Measurements from ENCODE around the gene MFAP3L.

Gene MFAP3L

GRCh38 chr4:170022211-170022610 is 4.0 kb downstream of the MFAP3L start:
- DNase-seq (ENCODE audit: low read depth, low spot score): no peak

DNA sequence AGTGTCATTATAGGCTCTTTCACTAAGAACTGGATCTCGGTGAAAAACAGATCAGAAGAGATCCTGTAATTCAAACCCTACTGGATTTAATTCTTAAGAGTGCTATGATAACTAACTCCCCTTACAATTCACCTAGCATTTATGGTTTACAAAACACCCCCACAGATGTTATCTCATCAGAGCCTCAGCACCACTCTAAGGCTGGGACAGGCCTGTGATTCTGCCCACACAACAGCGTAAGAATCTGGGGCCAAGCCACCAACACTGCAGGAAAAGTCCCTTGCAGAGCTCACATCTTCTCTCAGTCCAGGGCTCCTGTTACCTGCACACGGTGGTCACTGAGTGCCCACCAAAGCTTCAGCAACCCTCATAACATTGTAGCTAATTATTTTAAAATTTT is 8.9 kb downstream of the MFAP3L start:
- no peak for DNase-seq (ENCODE audit: low read depth, low spot score)

DNA sequence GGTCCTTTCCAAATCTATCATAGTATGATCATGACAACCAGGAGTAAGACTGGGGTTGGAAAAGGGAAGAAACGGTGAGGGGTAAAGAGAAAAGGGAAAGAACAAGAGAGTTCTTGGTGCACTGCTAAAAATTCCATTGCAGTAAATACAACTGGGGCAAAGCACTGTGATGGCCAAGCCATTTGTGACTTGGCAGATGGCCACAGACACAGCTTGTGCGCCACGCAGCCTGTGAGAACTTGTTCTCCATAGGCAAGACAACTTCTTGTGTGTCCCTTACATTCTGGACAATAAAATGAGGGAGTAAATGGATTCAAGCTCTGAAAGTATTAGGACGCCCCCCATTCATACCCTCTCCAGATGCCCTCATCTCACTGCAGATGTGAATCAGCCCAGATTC is 10.9 kb downstream of the MFAP3L start:
- DNase-seq (ENCODE audit: low read depth, low spot score): no peak

GRCh38 chr4:170014359-170015011 is 11.7 kb downstream of the MFAP3L start:
- no peak for DNase-seq (ENCODE audit: low read depth, low spot score)

GRCh38 chr4:170012629-170012958 is 13.6 kb downstream of the MFAP3L start:
- no peak for DNase-seq (ENCODE audit: low read depth, low spot score)

GRCh38 chr4:170011921-170012628 is 14.1 kb downstream of the MFAP3L start:
- no peak for DNase-seq (ENCODE audit: low read depth, low spot score)

GRCh38 chr4:170009291-170009690 is 16.9 kb downstream of the MFAP3L start:
- DNase-seq (ENCODE audit: low read depth, low spot score): no peak

GRCh38 chr4:170008801-170009200 is 17.4 kb downstream of the MFAP3L start:
- no peak for DNase-seq (ENCODE audit: low read depth, low spot score)

- DNase-seq (ENCODE audit: low read depth, low spot score): no peak
These were observed 17.8 kb downstream of the MFAP3L start for GRCh38 chr4:170008371-170008770.

- DNase-seq (ENCODE audit: low read depth, low spot score): no peak
These were observed 19.1 kb downstream of the MFAP3L start for GRCh38 chr4:170007113-170007512.

DNA sequence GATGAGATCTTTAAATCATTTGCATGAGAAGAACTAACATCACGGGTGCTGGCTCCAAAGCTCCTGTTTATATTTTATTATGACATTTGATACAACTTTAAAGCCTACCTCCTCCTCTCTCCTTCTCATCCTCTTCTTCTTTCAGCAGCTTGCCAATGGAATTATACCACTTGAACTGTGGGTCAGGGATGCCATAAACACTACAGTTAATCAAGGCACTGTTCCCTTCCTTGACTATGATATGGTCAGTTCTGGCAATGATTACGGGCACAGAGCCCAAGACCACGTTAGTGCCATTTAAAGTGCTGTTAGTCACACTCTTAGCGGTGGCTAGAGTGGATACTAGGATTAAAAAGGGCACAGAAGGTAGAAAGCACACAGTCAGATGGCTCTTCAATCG is 20.7 kb downstream of the MFAP3L start:
- DNase-seq (ENCODE audit: low read depth, low spot score): no peak

DNA sequence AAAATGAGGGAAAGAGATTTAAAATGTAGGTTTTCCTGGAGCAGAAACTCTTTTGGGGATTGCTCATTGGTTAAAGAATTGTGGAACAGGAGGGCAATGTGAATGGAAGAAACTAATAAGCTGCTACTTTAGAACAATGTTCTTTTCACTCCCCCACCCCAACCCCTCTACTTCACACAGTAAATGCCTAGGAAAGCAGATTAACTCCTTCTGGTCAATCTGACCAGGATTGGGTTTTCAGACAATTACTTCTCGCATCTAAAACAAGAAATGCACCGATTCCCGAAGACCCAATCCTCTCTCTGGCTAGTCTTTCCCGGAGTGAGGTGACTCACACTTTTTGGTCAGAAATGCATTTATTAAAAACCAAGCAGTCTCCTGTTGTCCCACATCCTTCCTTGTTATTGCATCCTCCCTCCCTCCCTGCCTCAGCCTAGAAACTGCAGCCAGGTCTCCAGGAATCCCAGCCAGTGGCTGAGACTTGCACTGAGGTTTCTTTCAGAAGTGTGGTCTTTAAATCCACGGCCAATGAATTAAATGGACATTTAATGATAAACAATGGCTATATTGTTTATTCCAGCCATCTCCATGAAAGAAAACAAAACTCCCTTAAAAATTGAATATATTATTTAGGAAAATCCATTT is 21.4 kb downstream of the MFAP3L start:
- no peak for DNase-seq (ENCODE audit: low read depth, low spot score)

DNA sequence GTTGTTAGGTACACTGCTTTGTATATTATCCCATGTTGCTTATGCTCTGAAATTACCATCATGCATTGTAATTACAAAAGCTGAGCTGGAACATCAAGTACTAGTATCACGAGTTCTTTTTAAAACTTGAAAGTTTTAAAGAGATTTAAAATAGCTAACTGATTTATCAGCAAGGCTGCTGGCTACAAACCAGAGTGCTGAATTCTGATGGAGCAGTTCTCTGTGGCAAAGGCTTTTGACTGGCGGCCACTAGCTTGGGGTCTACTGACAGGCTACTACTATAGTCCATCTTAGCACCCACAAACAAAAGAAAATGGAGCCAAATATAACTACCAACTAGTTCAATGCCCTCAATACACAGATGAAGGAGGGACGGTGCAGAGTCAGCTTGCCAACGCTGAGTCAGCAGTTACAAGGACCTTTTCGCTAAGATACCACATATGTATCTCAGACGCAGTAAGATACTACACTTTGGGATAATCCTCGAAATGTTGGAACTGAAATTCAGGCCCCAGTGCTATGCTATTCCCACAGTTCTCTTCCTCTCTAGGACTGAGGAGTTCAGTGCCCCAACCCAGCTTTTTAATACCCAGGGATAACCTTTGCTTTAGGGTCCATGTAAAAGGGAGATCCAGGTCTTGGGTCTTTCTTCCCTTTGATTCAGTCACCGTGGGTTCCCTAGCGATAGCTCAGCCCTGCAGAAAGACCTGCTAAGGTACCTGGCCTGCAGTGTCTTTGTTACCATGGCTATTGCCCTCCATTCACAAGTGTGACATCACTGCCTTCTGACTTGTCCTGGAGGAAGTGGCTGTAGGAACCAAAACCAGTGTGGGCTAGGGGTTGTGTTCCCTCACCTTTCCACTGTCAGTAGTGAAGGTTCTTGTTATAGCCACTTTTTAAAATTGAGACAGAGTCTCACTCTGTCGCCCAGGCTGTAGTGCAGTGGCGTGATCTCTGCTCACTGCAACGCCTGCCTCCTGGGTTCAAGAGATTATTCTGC is 22.8 kb downstream of the MFAP3L start:
- DNase-seq (ENCODE audit: low read depth, low spot score): no peak

- DNase-seq (ENCODE audit: low read depth, low spot score): no peak
These were observed 24.4 kb downstream of the MFAP3L start for GRCh38 chr4:170001745-170002267.

- no peak for DNase-seq (ENCODE audit: low read depth, low spot score)
These were observed 25.0 kb downstream of the MFAP3L start for GRCh38 chr4:170001011-170001744.

- DNase-seq (ENCODE audit: low read depth, low spot score): no peak
These were observed 26.3 kb downstream of the MFAP3L start for GRCh38 chr4:169999923-170000322.

GRCh38 chr4:169998981-169999380 is 27.2 kb downstream of the MFAP3L start:
- no peak for DNase-seq (ENCODE audit: low read depth, low spot score)

DNA sequence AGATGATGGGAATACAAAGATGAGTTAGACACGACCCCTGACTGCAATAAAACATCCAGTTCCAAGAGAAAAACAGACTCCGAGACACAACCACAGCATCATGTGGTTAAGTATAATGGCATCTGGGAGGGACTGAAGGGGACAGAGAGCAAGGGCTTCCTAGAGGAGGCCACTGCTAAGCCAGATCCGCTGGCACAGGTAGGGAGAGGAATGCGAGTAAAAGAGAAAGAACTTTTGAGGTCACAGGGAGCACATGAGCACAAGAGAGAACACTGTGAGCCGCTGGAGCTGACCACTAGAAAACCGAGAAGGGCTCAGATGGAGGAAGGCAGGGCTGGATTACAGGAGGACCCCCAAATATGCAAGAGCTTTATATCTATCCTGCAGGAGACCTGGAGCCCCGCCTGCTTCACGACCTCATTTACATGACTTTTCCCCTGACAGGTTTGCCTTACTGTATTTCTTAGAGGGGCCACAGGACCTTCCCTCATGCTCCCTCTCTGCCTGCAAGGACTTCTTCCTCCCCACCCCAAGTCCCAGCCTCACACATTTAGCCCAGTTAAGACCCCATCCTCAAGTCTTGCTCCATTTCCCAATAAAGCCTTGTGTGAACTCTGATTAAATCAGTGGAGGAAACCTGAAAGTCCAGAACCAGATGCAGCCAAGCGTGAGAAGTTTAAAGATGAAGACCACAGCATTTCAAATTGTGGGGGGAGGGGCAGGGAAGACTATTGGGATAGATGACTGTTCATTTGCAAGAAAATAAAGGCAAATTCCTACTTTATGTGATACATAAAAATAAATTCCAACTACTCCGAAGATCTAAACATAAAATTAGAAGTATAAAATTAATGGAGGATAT is 29.6 kb downstream of the MFAP3L start:
- DNase-seq (ENCODE audit: low read depth, low spot score): no peak

- no peak for DNase-seq (ENCODE audit: low read depth, low spot score)
These were observed 32.7 kb downstream of the MFAP3L start for GRCh38 chr4:169993531-169993930.

DNA sequence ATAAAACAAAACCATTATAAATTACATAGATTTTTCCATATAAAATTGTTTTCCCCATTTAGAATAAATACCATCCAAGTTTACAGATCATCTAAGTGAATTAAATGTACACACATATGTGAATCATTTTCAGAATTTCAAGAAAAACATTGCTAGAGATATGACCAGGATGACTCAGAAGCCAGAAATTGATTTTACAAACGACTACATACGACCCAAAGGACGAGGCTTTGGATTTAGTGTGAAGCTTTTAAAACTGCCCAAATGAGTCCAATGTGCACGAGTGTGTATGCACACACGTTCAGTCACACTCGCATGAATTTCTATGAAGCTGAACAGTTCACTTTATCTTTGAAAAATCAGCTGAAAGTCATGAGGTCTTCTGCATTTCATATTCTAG is 37.9 kb downstream of the MFAP3L start:
- no peak for DNase-seq (ENCODE audit: low read depth, low spot score)

All from smooth muscle cell of the brain vasculature (primary cell).